GM18861 (cell line): ENCODE data around the gene TMEM117.

Experiments
- ATAC-seq: cut with Tn5 transposase; IDR thresholded peaks from one replicate; pipeline ENCODE4 v1.9.1; 2021; ENCODE audit not compliant: unreplicated experiment

TMEM117 gene

DNA sequence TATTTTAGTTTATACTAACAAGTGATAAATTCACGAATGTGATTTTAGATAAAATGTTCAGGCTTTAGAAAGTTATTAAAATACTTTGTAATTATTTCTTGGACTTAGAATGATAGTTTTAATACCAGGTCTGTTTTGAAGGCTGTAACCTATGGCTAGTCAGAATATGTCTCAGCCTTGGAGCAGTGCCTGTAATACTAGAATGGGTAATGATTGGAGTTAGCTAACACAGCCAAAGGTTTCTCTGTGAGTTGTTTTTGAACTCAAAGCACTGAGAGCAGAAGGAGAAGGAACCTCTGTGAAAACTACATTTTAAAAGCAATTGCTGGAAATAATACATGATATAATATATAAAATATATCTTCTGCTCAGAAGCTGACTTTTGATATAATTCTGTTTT, 110.1 kb downstream of the TMEM117 start:
- no peak for ATAC-seq

DNA sequence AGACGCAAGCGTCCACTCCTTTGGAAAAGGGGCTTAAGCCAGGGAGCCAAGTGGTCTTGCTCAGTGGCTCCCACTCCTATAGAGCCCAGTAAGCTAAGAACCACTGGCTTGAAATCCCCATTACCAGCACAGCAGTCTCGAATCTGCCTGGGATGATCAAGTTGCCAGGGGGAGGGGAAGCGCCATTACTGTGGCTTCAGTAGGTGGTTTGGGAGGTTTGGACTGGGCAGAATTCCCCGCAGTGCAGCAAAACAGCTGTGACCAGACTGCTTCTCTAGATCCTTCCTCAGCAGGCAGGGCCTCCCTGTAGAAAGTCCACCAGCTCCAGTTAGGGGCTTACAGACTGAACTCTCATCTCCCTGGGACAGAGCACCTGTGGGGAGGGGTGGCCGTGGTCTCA, 115.4 kb downstream of the TMEM117 start:
- ATAC-seq, result no peak

DNA sequence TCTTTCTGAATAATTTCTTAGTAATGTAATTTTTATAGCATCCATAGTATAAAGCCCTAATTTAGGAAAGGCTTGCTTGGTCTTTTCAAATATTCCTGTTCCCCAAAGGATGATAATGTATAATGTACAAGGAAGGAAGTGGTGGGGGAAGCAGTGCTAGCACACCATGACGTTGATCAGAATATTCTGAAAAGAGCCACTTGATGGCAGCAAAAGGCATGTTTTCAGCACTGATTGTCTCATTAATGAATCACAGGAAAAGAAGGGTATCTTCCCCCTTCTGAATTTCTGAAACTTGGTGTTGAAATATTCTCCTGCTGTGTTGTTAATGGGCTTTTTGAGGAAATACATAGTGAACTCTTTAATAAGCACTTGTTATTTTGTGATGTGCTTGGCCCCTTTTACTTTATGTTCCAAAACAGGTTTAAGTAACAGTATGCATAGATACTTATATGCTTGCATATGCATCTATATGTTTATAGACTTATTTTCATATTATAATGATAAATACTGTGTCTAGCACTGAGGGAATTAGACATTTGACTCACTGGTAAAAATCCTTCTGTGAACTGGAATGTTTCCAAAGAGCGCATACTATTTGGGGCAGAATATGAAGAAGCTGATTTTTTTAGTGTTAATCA, 122.0 kb downstream of the TMEM117 start:
- ATAC-seq, result peak; percentile 99

- ATAC-seq, result no peak
Measured at GRCh38 chr12:43964033-43964432, 128.2 kb downstream of the TMEM117 start.

- ATAC-seq, result no peak
Measured at GRCh38 chr12:43964961-43965360, 129.1 kb downstream of the TMEM117 start.

DNA sequence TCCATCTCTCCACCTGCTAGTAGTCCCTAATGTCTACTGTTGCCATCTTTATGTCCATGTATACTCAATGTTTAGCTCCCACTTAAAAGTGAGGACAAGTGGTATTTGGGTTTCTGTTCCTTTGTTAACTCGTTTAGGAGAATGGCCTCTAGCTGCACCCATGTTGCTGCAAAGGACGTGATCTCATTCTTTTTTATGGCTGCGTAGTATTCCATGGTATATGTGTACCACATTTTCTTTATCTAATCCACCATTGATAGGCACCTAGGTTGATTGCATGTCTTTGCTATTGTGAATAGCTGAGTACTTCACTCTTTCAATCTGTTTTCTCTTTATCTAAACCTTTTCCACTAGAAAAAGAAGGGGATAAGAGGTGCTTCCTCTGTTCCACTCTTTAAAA, 130.0 kb downstream of the TMEM117 start:
- no peak for ATAC-seq

- ATAC-seq, result no peak
Measured at GRCh38 chr12:43968736-43969135, 132.9 kb downstream of the TMEM117 start.

DNA sequence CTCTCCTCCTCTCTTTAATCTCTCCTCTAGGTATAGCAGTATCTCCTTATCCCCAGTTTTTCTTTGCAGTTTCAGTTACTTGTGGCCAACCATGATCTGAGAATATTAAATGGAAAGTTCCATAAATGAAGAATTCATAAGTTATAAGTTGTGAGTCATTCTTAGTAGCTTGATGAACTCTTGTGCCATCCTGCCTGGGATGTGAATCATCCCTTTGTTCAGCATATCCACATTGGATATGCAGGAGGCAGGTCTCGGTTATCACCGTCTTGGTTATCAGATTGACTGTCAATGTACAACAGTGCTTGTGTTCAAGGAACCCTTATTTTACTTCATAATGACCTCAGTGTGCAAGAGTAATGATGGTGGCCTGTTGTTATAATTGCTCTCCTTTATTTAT, 134.0 kb downstream of the TMEM117 start:
- ATAC-seq, result no peak

GRCh38 chr12:43973385-43973784, 137.5 kb downstream of the TMEM117 start:
- ATAC-seq, result no peak

GRCh38 chr12:43973993-43974392, 138.1 kb downstream of the TMEM117 start:
- ATAC-seq, result no peak

GRCh38 chr12:43976027-43976426, 140.1 kb downstream of the TMEM117 start:
- no peak for ATAC-seq

DNA sequence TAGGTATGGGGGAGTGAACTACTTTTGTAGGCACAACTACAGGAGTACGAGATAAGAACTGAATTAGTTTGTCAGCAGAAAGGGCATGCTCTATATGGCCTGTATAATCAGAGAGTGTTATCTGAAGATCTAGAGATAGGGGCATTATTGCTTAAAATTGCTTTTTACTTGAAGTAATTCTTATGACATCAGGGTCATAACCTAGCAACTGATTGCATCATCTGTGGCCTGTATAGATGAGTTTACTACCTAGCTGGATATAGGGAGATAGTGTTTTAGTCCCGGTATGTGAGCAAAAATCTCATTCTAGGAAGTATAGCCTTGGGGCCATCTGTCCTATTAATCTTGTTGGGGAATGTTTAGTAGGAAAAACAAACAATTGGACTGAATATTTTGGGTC, 142.7 kb downstream of the TMEM117 start:
- no peak for ATAC-seq

DNA sequence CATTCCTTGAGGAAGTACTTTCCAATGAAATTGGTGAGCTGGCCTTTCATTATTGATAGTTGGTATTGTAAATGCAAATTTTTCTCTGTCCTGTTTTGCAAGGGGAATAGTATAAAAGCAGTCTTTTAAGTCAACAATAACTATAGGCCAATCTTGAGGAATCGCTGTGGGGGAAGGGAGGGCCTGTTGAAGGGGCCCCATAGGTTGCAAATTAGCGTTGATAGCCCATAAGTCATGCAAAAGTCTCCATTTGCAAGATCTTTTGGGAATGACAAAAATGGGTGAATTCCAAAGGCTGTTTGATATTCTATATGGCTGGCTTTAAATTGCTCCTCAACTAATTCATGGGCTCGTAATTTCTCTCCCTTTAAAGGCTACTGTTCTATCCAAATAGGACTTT, 143.6 kb downstream of the TMEM117 start:
- no peak for ATAC-seq

GRCh38 chr12:43980627-43981191, 144.8 kb downstream of the TMEM117 start:
- no peak for ATAC-seq

- no peak for ATAC-seq
Measured at GRCh38 chr12:43981726-43982125, 145.8 kb downstream of the TMEM117 start.

DNA sequence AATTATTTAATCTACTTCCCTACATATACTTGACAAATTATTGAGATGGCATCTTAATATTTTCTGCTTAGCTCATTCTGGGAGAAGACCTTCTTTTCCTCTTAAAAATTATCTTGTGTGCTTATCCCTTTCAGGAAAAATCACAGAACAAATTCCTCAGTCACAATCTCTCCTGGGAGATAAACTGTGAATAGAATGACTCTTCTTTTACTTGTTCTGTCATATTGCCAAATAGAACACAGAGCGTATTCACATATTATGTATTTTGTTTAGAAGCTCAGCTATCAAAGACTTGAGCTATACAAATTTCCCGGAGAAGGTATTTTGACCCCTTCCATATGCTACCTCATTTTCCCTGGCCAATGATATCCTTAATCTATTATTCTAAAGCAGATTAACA, 146.7 kb downstream of the TMEM117 start:
- ATAC-seq, result no peak

GRCh38 chr12:43988838-43989560, 153.1 kb downstream of the TMEM117 start:
- peak; percentile 98 for ATAC-seq

- ATAC-seq, result no peak
Measured at GRCh38 chr12:43992856-43993255, 157.0 kb downstream of the TMEM117 start.

DNA sequence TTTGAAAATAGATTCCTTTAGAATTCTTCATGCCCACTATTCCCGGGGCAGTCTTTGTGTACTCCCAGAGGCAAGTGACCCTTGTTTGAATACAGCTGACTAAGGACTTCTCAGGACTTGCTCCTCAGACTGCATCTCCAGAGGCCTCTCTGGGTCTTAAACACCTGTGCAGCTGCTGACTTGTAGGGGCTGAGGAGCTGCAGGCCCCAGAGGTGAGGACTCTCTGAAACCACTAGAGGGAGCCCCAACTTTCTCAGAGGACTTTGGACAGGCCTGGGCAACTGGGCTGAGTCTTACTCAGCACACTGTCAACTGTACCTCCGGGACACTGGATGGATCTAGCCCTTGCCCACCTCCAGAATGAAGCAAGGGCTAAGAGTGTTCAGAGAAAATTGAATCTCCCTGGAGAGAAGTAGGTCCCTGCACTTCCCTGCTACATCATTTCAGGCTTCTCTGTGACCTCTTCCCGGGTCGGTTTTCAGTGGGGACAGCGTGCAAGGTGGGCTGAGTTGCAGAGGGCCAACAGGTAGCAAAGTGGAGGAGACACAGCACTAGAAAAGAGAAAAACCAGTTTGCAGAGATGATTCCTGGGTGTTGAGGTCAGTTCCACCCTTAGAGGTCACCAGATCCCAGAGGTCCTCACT, 164.6 kb downstream of the TMEM117 start:
- peak; percentile 98 for ATAC-seq

- ATAC-seq, result no peak
Measured at GRCh38 chr12:44002607-44003006, 166.7 kb downstream of the TMEM117 start.

DNA sequence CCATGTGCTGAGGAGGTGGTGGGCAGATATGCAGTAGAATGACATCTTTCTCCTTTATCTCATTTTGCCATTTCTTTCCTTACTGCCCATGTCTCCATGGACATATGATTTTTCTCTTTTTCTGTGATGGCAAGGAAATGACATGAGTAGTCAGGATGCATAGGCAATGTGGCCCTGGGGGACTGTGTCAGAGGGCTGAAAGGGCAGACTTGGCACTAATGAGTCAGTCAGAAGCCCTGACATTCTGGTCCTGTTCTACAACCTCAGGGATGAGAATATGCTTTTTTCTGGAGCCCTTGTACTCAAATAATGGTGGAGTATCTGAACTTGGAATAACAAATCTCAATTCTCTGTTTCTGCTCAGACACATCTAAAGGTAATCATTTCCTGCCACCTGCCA, 167.8 kb downstream of the TMEM117 start:
- ATAC-seq, result no peak

DNA sequence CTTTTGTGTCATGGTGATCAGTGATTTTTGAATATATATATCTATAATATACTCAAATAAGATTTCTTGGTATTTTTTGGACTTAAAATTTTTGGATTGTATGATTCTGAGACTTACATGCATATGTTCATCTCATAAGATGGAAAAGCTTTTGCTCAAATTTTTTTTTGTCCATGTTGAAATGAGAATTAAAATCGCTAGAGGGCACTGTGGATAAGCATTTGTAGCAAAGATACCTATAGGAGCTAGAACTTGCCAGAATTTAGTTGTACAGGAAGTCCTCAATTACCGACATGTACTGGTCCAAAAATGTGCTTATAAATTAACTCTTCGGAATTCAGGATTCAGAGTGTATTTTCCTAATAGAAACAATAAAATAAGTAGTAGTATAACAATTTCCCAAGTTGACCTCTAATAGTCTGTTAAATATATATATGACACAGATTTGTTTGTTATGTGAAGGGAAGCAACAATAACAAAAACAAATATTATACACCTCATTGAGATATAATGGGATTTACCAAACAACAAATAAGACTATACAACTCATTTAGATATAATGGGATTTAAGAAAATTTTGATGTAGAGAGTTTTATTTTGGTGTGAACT, 179.6 kb downstream of the TMEM117 start:
- peak; percentile 77 for ATAC-seq
